Body of pancreas (tissue), 4 donors: Measurements from ENCODE around the gene FAM228A. TPM values are rescaled to one million over a fixed set of nuclear protein-coding genes. Genes with fewer than 3 reads are reported as not detected.
"Not testable (repeated sequence)": the region's sequence is repeated elsewhere in the genome, so short reads cannot be mapped to it uniquely, and the experiment has no call there.

ENCODE experiments used
- ATAC-seq: fragments of 150-250 bp; one replicate; pipeline ENCODE4 v1.9.1; 2016
- DNase-seq, 4 donors: peaks; one replicate each; pipeline ENCODE4 v3.0.0-alpha.2; 2019
- H3K27ac ChIP-seq, 4 donors: fragments of 200-600 bp; sonication (generic); 1 replicate in 3 of 4; 2 replicates in 1 of 4; pipeline versions ENCODE4 v1.5.1 to v1.6.1; 2016 to 2019; ENCODE audit warnings: mild to moderate bottlenecking in 1 of 4, mixed read lengths in 1 of 4, moderate library complexity in 1 of 4
- H3K27me3 ChIP-seq, 2 donors: fragments of 200-600 bp; sonication (generic); one replicate each; pipeline ENCODE4 v1.6.0; 2016; ENCODE audit warnings: mild to moderate bottlenecking in 1 of 2
- H3K36me3 ChIP-seq, 2 donors: fragments of 200-600 bp; sonication (generic); replicated peaks in 1 of 2; 2 replicates each; pipeline ENCODE4 v1.5.1; 2016; ENCODE audit warnings: low read depth in 2 of 2; ENCODE audit not compliant: insufficient read depth in 1 of 2
- H3K4me1 ChIP-seq: fragments of 200-600 bp; sonication (generic); one replicate; pipeline ENCODE4 v1.6.0; 2016
- H3K4me3 ChIP-seq, 2 donors: fragments of 200-600 bp; sonication (generic); 1 replicate in 1 of 2; 2 replicates in 1 of 2; pipeline ENCODE4 v1.5.1; 2016 to 2019
- H3K9me3 ChIP-seq, 3 donors: fragments of 200-600 bp; sonication (generic); 1 replicate in 2 of 3; 2 replicates in 1 of 3; pipeline ENCODE4 v1.5.1; 2016
- CTCF ChIP-seq, 7 experiments: fragments of 450-650 bp in 4 of 7; fragments of 200-600 bp in 3 of 7; sonication (generic) in 3 of 7; IDR thresholded peaks; one replicate each; pipeline ENCODE4 v1.5.1; 2016 to 2019; ENCODE audit warnings: antibody characterized with exemption in 7 of 7
- POLR2A ChIP-seq, 3 donors: fragments of 450-650 bp; IDR thresholded peaks; one replicate each; pipeline ENCODE4 v1.6.1; 2016; ENCODE audit warnings: antibody characterized with exemption in 3 of 3, mild to moderate bottlenecking in 2 of 3
- WGBS, 2 donors: methylation state at CpG; one replicate each; pipeline ENCODE4 v1.1.5; 2017; 5-methylcytosine and 5-hydroxymethylcytosine counted together
- intact Hi-C: fragments of 100-400 bp; cut with DNase I; formaldehyde crosslinking; loops from one replicate; pipeline ENCODE4 v1.15.1; 2023
- total RNA-seq, 2 donors: library from RNA; depleted of rRNA; stranded (reverse); fragments of >200 nt; gene quantifications; one replicate each; pipeline ENCODE4 v1.1.0, GENCODE V29; 2016

Gene FAM228A
- total RNA-seq, 2 donors from 2014 or later, result not detected

DNA sequence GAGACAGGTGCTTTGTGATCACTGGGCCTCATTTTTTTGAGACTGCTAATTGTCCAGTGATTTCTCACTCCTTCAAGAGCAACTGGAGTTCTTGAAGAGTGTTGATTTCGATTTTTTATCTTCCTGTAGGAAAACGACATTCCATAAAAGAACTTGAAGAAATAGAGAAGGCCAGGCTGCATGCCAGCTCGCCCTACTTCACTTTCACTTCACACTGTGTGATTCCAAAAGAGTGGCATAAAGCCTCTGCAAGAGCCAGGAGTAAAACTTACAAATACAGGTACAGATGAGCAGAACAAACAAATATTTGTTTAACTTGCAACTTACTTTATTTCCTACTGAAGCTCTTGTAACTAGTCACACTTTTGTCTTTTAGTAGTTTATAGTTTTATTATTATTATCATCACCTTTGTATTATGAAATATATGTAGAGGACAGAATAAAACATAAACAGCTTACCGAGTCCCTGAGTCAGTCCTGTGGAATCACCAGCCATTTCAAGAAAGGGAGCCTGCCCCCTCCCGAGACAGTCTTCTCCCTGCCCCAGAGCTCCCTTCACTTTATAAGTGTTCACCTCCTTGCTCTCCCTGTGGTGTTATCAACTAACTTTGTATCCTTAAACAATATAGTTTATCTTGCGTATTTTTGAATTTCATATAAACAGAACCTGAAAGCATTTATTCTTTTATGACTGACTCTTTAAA, 8.7 kb downstream of the FAM228A start:
- intact Hi-C loops, result no loop called here
- WGBS, 2 donors, result 77 to 78% methylated on average over 6 of the region's 6 CpGs
- no peaks in the 10 kb centered on the region for H3K27me3 ChIP-seq
- H3K4me1 ChIP-seq, result no peaks in the 10 kb centered on the region
- H3K27ac ChIP-seq, result no peak overlapping the region
- TF ChIP-seq CTCF (IDR thresholded peaks at IDR 0.05), result no peak
- TF ChIP-seq POLR2A (IDR thresholded peaks at IDR 0.05), result no peak
- ATAC-seq (no peak), DNase-seq (no peak)
- H3K9me3 ChIP-seq, result no peaks in the 10 kb centered on the region
- no peak overlapping the region for H3K4me3 ChIP-seq
- H3K36me3 ChIP-seq, result no peaks in the 10 kb centered on the region

DNA sequence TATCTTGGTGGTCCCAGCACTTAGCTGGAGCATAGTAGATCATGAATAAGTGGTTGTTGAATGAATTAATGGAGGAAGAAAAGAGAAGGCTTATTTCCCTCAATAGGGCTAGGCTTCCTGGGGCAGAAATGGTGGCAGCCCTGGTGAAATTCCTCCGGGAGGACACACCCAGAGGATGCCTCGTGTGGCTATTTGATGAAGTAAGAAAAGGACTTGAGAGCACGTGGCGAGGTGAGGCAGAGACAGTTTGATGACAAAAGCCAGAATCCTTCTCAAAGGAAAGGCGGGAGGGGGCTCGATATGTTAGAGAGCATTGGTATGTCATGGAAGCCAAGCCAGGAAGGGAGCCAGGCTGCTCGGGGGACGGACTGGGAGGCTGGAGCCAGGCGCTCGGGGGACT, 14.7 kb downstream of the FAM228A start:
- DNase-seq, result no peak
- TF ChIP-seq POLR2A (IDR thresholded peaks at IDR 0.05) (no peak), CTCF (IDR thresholded peaks at IDR 0.05) (no peak)
- 76 to 78% methylated on average over 10 of the region's 10 CpGs for WGBS, 2 donors

GRCh38 chr2:24190503-24190902, 15.7 kb downstream of the FAM228A start:
- H3K27me3 ChIP-seq, result no peaks in the 10 kb centered on the region
- TF ChIP-seq POLR2A (IDR thresholded peaks at IDR 0.05) (no peak), CTCF (IDR thresholded peaks at IDR 0.05) (no peak)
- ATAC-seq (no peak), DNase-seq (no peak)
- H3K9me3 ChIP-seq, result no peaks in the 10 kb centered on the region
- H3K27ac ChIP-seq, result no peak overlapping the region
- no peaks in the 10 kb centered on the region for H3K36me3 ChIP-seq
- intact Hi-C loops, result no loop called here
- H3K4me3 ChIP-seq, result no peak overlapping the region
- 71 to 80% methylated on average over 9 of the region's 9 CpGs for WGBS, 2 donors
- H3K4me1 ChIP-seq, result no peaks in the 10 kb centered on the region

More for the DNA sequence above, 14.7 kb downstream of the FAM228A start:
- H3K36me3 ChIP-seq, result no peaks in the 10 kb centered on the region
- intact Hi-C loops, result no loop called here
- no peaks in the 10 kb centered on the region for H3K9me3 ChIP-seq
- no peak overlapping the region for H3K27ac ChIP-seq
- H3K4me3 ChIP-seq, result no peak overlapping the region
- ATAC-seq, result no peak
- no peaks in the 10 kb centered on the region for H3K27me3 ChIP-seq
- no peaks in the 10 kb centered on the region for H3K4me1 ChIP-seq

- Histone ChIP-seq H3K27me3 (no peaks in the 10 kb centered on the region), H3K4me1 (no peaks in the 10 kb centered on the region), H3K36me3 (no peaks in the 10 kb centered on the region), H3K4me3 (no peak overlapping the region), H3K27ac (no peak overlapping the region), H3K9me3 (no peaks in the 10 kb centered on the region)
- intact Hi-C loops, result no loop called here
- ATAC-seq (no peak), DNase-seq (no peak)
- no peak for TF ChIP-seq POLR2A (IDR thresholded peaks at IDR 0.05)
- TF ChIP-seq CTCF (IDR thresholded peaks at IDR 0.05), result no peak
- WGBS, 2 donors, result 73 to 82% methylated on average over 7 to 9 of the region's 9 CpGs
Measured at GRCh38 chr2:24191156-24191555, 16.3 kb downstream of the FAM228A start.

DNA sequence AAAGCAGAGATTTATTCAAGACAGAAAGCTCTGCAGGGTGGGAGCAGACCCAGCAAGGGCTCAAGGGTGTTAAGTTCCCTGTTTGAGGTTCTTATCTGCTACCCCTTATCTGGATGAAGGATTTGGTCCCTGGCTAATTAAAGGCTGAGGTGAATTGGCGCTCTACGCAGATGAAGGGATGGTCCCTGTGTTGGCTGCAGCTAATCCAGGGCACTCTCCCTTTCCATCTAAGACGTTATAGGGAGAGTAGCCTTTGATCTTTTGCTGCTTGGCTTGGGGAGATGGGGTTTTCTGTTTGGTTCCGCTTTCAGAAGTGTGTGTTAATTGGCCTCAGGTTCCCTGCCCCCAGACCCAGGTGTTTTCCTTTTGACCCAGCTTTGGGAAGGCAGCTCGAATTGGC, 17.0 kb downstream of the FAM228A start:
- Histone ChIP-seq H3K27me3 (no peaks in the 10 kb centered on the region), H3K4me1 (no peaks in the 10 kb centered on the region), H3K27ac (no peak overlapping the region), H3K4me3 (no peak overlapping the region), H3K9me3 (no peaks in the 10 kb centered on the region), H3K36me3 (no peaks in the 10 kb centered on the region)
- 54 to 61% methylated on average over 5 of the region's 5 CpGs for WGBS, 2 donors
- ATAC-seq (no peak), DNase-seq (no peak)
- TF ChIP-seq POLR2A (IDR thresholded peaks at IDR 0.05) (no peak), CTCF (IDR thresholded peaks at IDR 0.05) (no peak)
- intact Hi-C loops, result no loop called here

- ATAC-seq, DNase-seq, H3K36me3 ChIP-seq, H3K4me1 ChIP-seq, H3K27ac ChIP-seq, H3K4me3 ChIP-seq, H3K27me3 ChIP-seq, intact Hi-C loops, H3K9me3 ChIP-seq: not testable (repeated sequence)
- 79 to 85% methylated on average over 1 of the region's 1 CpG for WGBS, 2 donors
Measured at GRCh38 chr2:24197213-24197612, 22.4 kb downstream of the FAM228A start.
